Activated CD4-positive, alpha-beta T cell treated with anti-CD3 and anti-CD28 coated beads, Interleukin-2, amount 50 U/mL, for 4 hours (primary cell): ENCODE data around the gene MALRD1.

Experiments used
- DNase-seq, 2 experiments: peaks; one replicate each; pipeline ENCODE4 v3.0.0-alpha.2; 2020

The MALRD1 gene

DNA sequence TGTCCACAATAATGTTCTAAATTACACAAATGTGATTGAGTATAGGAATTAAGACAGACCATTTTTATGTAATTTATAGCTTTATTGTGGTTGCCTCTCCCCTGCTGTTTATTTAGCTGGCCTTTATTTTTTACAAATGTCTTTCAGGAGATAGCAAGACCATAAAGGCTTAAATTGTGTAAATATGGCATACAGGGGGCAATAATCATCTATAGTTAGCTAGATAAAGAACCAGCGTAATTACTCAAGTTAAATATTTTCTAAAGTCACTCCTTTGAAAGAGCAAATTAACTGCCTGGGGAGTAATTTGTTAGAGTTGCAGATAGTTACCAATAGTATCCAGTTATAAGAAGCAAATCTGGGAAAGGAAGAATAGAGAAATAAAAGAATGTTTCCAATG, at the start of gene MALRD1:
Gene MALRD1, plus strand, starts transcription at position 313 of the 400 bp plus-strand sequence. CDS start 138 bp downstream, outside the sequence.
- DNase-seq = no peak

DNA sequence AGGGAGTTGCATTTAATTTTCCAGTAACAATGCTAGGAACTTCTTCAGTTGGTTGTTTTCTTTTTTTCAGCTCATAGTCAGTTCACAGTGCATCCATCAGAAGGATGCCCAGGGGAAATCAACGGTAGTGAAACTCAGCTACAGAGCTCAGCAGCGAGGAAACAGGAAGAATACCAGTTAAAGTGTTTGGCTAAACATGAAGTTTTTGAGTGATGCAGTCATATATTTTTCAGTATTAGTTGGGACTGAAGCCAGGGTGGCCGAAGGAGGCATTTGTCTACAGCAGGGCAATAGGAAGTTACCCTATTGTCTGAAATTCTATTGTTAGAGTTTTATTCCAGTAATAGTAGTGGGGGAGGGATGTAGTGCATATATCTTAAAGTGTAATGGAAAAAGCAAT, 45.3 kb upstream of the MALRD1 start:
- DNase-seq = no peak

DNA sequence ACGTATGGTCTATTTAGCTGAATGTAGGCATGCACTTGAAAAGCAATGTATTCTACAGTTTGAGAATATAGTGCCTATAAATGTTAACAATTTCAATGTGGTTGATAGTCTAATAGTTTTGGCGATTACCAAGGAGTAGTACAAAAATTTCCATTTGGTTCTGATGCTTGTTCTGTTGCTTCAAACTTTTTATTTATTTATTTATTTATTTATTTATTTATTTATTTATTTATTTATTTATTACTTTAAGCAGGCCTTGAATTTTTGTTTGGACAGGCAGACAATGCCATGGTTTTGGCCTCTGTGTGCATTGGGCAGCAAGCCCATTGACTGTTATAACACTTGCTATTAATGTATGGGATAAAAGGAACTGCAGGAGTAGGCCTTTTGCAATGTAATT, 36.5 kb upstream of the MALRD1 start:
- no peak for DNase-seq

GRCh38 chr10:19014034-19014433, 34.6 kb upstream of the MALRD1 start:
- DNase-seq = no peak

GRCh38 chr10:19014498-19014897, 34.1 kb upstream of the MALRD1 start:
- DNase-seq = no peak

DNA sequence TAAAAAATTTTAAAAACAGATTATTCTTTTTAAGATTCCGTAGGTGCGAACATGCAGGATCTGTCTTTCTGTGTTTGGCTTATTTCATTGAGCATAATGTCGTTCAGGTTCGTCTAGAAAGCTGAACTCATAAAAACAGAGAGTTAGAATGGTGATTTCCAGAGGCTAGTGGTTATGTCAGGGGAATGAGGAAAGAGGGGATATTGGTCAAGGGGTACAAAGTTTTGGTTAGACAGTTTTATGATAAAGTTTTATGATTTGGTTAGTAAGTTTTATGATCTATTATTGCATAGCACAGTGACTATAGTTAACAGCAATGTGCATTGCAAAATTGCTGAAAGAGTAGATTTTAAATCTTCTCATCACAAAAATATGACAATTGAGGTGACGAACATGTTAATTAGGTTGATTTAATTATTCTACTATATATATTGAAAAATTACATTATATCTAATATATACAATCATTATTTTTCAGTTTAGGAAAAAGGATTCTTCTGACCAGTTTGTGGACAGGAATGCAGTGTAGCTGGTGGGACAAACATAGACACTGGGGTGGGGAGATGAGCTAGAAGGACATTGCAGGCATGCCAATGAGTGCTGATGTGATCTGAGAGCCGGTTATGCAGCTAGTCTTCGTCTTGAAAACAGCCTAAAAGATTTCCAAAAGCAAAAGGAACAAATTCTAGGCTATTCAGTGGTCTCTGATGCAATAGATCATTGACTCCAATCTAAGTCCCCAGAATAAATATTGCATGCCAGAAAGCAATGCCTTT, 31.3 kb upstream of the MALRD1 start:
- DNase-seq = no peak

- DNase-seq = no peak
Observed at GRCh38 chr10:19021162-19021561, 27.4 kb upstream of the MALRD1 start.

DNA sequence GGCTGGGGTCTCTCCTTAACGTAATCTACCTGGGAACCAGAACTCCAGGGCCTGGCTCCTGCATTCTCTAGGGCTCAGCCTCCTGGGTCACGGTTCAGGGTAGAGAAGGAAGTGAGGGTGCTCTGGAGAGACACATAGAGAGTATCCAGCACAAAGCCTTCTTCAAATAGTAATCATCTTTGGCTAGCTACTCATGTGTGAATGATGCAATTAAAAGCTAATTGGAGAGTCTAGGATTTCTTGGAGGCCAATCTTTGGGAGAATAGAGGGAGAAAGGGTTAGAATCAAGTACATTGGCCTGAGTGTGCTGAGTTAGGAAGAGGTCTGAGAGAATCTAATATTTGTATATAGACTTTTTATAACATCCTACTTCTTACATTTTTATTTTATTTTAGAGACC, 24.0 kb upstream of the MALRD1 start:
- no peak for DNase-seq

- DNase-seq = no peak
Observed at GRCh38 chr10:19031763-19032162, 16.8 kb upstream of the MALRD1 start.

DNA sequence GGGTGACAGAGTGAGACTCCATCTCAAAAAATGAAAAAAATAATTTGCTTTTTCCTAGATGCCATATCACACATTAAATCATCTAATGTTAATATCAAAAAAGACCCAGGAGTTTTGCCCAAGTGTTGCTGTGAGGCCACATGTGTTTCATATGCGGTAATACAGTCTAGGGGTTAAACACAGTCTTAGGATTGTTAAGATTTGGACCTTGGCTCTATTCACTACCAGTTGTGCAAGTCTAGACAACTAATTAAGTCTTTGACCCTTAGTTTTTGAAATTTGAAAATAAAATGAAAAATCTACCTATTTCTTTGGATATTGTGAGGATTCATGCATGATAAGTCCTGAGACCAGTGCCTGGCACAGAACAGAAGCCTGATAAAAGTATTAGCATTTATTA, 14.9 kb upstream of the MALRD1 start:
- no peak for DNase-seq

GRCh38 chr10:19041171-19041570, 7.4 kb upstream of the MALRD1 start:
- no peak for DNase-seq

GRCh38 chr10:19043431-19043830, 5.2 kb upstream of the MALRD1 start:
- no peak for DNase-seq

GRCh38 chr10:19046679-19047078, 1.9 kb upstream of the MALRD1 start:
- DNase-seq = no peak

GRCh38 chr10:19048891-19049290, 290 bp downstream of the MALRD1 start:
- no peak for DNase-seq

DNA sequence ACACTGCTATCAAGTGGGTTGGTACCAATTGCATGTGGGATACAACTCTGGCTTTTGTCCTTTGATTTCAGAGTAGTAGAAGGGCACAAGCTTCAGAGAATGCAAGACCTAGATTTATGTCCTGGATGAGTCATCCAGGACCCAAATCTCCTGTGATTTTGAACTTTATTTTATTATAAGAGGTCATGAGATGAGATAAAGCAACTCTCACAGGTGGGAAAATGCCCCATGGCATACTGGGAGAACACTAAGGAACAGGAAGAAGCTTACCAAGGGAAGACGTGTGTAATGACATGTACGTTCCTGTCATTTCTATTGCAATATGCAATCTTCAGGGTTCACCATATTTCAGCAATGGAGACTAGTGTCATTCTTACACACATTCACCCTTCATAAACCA, 966 bp downstream of the MALRD1 start:
- no peak for DNase-seq

DNA sequence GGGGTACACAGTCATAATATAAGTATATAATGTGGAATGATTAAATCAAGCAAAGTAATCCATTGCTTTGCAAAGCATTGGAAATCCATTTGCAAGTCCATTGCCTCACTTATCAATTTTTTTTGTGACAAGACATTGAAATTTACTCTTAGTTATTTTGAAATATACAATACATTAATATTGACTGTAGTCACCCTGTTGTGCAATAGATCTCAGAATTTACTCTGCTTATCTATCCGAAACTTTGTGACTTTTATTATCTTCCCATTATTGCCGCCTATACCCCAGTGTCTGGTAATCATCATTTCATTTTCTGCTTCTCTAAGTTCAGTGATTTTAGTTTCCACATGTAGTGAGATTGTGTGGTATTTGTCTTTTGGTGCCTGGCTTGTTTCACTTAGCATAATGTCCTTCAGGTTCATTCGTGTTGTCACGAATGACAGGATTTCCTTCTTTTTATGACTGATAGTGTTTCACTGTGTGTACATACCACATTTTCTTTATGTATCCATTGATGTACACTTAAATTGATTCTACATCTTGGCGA, 5.8 kb downstream of the MALRD1 start:
- DNase-seq = no peak

GRCh38 chr10:19058046-19058445, 9.4 kb downstream of the MALRD1 start:
- DNase-seq = no peak

- DNase-seq = no peak
Observed at GRCh38 chr10:19063986-19064385, 15.4 kb downstream of the MALRD1 start.

- no peak for DNase-seq
Observed at GRCh38 chr10:19071946-19072345, 23.3 kb downstream of the MALRD1 start.

- DNase-seq = no peak
Observed at GRCh38 chr10:19077276-19077675, 28.7 kb downstream of the MALRD1 start.

DNA sequence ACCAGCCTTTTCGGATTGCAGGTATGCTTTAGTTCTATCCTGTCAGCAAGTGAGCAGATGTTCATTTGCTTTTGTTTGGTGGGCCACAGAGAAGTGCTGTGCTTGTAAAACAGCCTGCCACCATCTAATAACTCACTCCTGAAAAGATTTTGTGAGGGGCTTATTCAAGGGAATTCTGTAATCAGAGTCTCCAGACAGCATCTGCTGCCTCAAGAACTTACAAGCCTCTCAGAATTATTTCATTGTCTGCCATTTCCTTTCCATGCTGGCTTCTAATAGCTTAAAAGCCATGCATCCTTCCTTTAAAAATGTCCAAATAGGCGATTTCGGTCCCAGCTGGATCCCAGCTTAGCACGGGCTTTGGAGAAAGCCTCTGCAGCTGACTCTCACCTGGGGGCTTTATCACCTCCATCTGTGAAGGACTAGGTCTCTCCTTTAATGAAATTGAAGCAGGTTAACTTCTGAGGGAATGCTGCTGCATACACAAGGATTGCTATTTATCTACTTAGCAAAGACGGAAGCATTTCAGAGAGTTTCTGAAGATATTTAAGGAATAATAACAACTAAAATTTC, 48.0 kb downstream of the MALRD1 start:
- no peak for DNase-seq

GRCh38 chr10:19097151-19097550, 48.5 kb downstream of the MALRD1 start:
- DNase-seq = no peak

DNA sequence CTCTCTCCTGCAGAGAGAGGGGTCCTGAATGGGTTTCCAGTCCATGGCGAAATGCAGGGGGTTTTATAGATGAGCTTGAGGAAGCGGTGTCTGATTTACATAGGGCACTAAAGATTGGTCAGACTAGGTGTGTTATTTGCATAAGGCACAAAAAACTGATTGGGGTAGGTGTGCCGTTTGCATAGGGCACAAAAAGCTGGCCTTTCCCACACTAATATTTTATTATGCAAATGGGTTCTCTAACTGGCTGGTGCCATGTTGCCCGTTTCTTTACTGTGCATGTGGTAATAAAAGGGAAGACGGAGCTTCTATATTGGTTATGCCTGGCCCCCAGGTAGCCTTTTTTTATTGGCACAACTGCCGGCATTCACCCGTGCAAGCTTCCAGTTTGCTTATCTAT, 50.2 kb downstream of the MALRD1 start:
- DNase-seq = no peak

DNA sequence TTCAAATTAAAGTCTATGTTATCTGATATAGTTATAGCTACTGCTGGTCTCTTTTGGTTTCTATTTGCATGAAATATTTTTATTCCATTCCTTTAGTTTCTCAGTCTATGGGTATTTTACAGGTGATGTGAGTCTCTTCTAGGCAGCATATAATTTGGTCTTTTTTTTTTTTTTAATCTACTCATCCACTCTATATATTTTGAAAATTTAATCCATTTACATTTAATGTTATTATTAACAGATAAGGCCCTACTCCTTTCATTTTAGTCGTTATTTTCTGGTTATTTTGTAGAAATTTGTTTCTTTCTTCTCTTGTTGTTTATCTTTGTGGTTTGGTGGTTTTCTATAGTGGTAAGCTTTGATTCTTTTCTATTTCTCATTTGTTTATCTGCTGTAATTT, 58.8 kb downstream of the MALRD1 start:
- DNase-seq = no peak
